OCI-LY3 (cell line): Measurements from ENCODE around the gene CUBN.

ENCODE experiments used
- EZH2phosphoT487 ChIP-seq: fragments of 200-600 bp; shearing (Covaris generic); IDR thresholded peaks from 2 replicates; pipeline ENCODE4 v1.6.1; 2018; ENCODE audit warnings: antibody characterized with exemption, mixed run types, low read depth
- TF ChIP-seq, protein P1 (sequence below): fragments of 200-600, 300-600 bp; sonication (generic); IDR thresholded peaks from 2 replicates; pipeline ENCODE4 v1.5.1; 2014; ENCODE audit warnings: antibody characterized with exemption, low read length, low read depth

- TF ChIP-seq, protein P1, sequence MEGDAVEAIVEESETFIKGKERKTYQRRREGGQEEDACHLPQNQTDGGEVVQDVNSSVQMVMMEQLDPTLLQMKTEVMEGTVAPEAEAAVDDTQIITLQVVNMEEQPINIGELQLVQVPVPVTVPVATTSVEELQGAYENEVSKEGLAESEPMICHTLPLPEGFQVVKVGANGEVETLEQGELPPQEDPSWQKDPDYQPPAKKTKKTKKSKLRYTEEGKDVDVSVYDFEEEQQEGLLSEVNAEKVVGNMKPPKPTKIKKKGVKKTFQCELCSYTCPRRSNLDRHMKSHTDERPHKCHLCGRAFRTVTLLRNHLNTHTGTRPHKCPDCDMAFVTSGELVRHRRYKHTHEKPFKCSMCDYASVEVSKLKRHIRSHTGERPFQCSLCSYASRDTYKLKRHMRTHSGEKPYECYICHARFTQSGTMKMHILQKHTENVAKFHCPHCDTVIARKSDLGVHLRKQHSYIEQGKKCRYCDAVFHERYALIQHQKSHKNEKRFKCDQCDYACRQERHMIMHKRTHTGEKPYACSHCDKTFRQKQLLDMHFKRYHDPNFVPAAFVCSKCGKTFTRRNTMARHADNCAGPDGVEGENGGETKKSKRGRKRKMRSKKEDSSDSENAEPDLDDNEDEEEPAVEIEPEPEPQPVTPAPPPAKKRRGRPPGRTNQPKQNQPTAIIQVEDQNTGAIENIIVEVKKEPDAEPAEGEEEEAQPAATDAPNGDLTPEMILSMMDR = no peak
- no peak for TF ChIP-seq EZH2phosphoT487
Observed at GRCh38 chr10:16975188-16975587, 154.4 kb downstream of the CUBN start.
